ENCODE results near the gene TRIM32. TPM values are rescaled to one million over a fixed set of nuclear protein-coding genes. Genes with fewer than 3 reads are reported as not detected.
A peak's percentile ranks its signal among the peaks of the same experiment; 100 is the strongest.
"Not testable (repeated sequence)": the region's sequence is repeated elsewhere in the genome, so short reads cannot be mapped to it uniquely, and the experiment has no call there.

Gene TRIM32
- total RNA-seq, 4 donors from 2014 or later = 15.8 to 20.3 (median 20.0) TPM

- peak in 1 of 2 donors; percentile 2 for DNase-seq
- no peaks in the 10 kb centered on the region for H3K27me3 ChIP-seq
- peak overlapping the region in 2 of 3 donors; percentile 12 to 80 for H3K4me3 ChIP-seq (replicated peaks in 1 of 3)
- no peaks in the 10 kb centered on the region for H3K36me3 ChIP-seq
- 14 to 20% methylated on average over 7 of the region's 7 CpGs for WGBS, 2 donors
- peaks cover 15 to 18% of the 10 kb centered on the region in 2 donors for H3K4me1 ChIP-seq
- TF ChIP-seq, protein P1, sequence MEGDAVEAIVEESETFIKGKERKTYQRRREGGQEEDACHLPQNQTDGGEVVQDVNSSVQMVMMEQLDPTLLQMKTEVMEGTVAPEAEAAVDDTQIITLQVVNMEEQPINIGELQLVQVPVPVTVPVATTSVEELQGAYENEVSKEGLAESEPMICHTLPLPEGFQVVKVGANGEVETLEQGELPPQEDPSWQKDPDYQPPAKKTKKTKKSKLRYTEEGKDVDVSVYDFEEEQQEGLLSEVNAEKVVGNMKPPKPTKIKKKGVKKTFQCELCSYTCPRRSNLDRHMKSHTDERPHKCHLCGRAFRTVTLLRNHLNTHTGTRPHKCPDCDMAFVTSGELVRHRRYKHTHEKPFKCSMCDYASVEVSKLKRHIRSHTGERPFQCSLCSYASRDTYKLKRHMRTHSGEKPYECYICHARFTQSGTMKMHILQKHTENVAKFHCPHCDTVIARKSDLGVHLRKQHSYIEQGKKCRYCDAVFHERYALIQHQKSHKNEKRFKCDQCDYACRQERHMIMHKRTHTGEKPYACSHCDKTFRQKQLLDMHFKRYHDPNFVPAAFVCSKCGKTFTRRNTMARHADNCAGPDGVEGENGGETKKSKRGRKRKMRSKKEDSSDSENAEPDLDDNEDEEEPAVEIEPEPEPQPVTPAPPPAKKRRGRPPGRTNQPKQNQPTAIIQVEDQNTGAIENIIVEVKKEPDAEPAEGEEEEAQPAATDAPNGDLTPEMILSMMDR (IDR thresholded peaks at IDR 0.05) = no peak
- no peak for TF ChIP-seq POLR2A (IDR thresholded peaks at IDR 0.05)
- intact Hi-C loops (cut with DNase I) = no loop called here
- H3K9me3 ChIP-seq = no peaks in the 10 kb centered on the region
- peak overlapping the region in 1 of 3 donors; percentile 69 for H3K27ac ChIP-seq
Observed at GRCh38 chr9:116687754-116688135, 640 bp downstream of the TRIM32 start.

- Histone ChIP-seq H3K27ac (no peak overlapping the region), H3K36me3 (no peaks in the 10 kb centered on the region), H3K9me3 (no peaks in the 10 kb centered on the region), H3K27me3 (no peaks in the 10 kb centered on the region), H3K4me3 (replicated peaks in 1 of 3) (no peak overlapping the region), H3K4me1 (peaks cover 15 to 18% of the 10 kb centered on the region in 2 donors)
- intact Hi-C loops (cut with DNase I) = no loop called here
- TF ChIP-seq, protein P1 (IDR thresholded peaks at IDR 0.05) = no peak
- no peak for TF ChIP-seq POLR2A (IDR thresholded peaks at IDR 0.05)
- DNase-seq = no peak
- 84 to 91% methylated on average over 3 of the region's 3 CpGs for WGBS, 2 donors
Observed at GRCh38 chr9:116688806-116689485, 1.8 kb downstream of the TRIM32 start.

DNA sequence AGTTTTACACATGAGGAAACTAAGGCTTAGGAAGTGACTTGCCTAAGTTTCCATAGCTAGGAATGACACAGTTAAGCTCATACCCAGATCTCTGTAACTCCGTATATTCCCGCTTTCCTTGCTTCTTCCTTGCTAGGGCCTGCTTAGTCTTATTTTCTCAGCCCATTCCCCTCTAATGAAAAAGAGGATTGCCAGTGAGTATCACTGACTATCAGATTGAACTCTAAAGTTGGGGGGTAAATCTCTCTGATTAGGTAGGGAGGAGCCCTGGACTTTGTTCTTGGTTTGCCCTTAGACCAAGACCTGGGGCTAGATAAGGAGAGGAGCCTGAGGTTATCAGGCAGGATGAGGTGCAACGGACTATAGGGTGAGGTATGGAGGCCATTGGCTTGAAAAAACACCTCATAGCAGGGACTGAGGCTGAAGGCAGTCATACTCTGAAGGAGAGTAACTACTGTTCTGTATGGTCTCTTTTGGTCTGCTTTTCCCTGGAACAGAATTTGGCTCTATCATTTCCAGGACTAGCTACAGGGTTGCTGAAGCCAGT lies 2.5 kb downstream of the TRIM32 start:
- Histone ChIP-seq H3K27me3 (no peaks in the 10 kb centered on the region), H3K27ac (no peak overlapping the region), H3K36me3 (no peaks in the 10 kb centered on the region), H3K4me3 (replicated peaks in 1 of 3) (no peak overlapping the region), H3K9me3 (no peaks in the 10 kb centered on the region), H3K4me1 (peaks cover 15 to 18% of the 10 kb centered on the region in 2 donors)
- DNase-seq = no peak
- intact Hi-C loops (cut with DNase I) = no loop called here
- WGBS, 2 donors = 95 to 96% methylated on average over 3 of the region's 3 CpGs
- TF ChIP-seq POLR2A (IDR thresholded peaks at IDR 0.05) = no peak
- TF ChIP-seq, protein P1 (IDR thresholded peaks at IDR 0.05) = no peak

- H3K9me3 ChIP-seq; H3K4me3 ChIP-seq (replicated peaks in 1 of 3); DNase-seq; H3K27me3 ChIP-seq; H3K36me3 ChIP-seq; intact Hi-C loops (cut with DNase I); H3K27ac ChIP-seq: not testable (repeated sequence)
- peaks cover 15 to 18% of the 10 kb centered on the region in 2 donors for H3K4me1 ChIP-seq
Observed at GRCh38 chr9:116690805-116691204, 3.7 kb downstream of the TRIM32 start.

- peaks cover 11 to 14% of the 10 kb centered on the region in 2 donors for H3K4me1 ChIP-seq
- no peaks in the 10 kb centered on the region for H3K9me3 ChIP-seq
- no peaks in the 10 kb centered on the region for H3K36me3 ChIP-seq
- H3K27me3 ChIP-seq = no peaks in the 10 kb centered on the region
- TF ChIP-seq, protein P1 (IDR thresholded peaks at IDR 0.05) = no peak
- no peak for TF ChIP-seq POLR2A (IDR thresholded peaks at IDR 0.05)
- DNase-seq = no peak
- H3K4me3 ChIP-seq (replicated peaks in 1 of 3) = no peak overlapping the region
- intact Hi-C loops (cut with DNase I) = no loop called here
- WGBS, 2 donors = 87 to 92% methylated on average over 3 of the region's 3 CpGs
- no peak overlapping the region for H3K27ac ChIP-seq
Observed at GRCh38 chr9:116691607-116692006, 4.5 kb downstream of the TRIM32 start.

All from thyroid gland (tissue), 4 donors.